Activated naive CD8-positive, alpha-beta T cell (primary cell): ENCODE data around the gene KIF1B.
"Not testable (repeated sequence)": the region's sequence is repeated elsewhere in the genome, so short reads cannot be mapped to it uniquely, and the experiment has no call there.

Experiments
- H3K27ac Mint-ChIP-seq: one replicate; pipeline ENCODE4 v1.8.0; 2021; ENCODE audit warnings: mixed read lengths
- H3K27me3 Mint-ChIP-seq: one replicate; pipeline ENCODE4 v1.8.0; 2021; ENCODE audit warnings: mixed read lengths
- H3K36me3 Mint-ChIP-seq: one replicate; pipeline ENCODE4 v1.8.0; 2021; ENCODE audit warnings: mixed read lengths
- H3K4me1 Mint-ChIP-seq: one replicate; pipeline ENCODE4 v1.8.0; 2021; ENCODE audit warnings: low read depth, mixed read lengths
- H3K4me3 Mint-ChIP-seq: one replicate; pipeline ENCODE4 v1.8.0; 2021; ENCODE audit warnings: mild to moderate bottlenecking, mixed read lengths
- H3K9me3 Mint-ChIP-seq: one replicate; pipeline ENCODE4 v1.8.0; 2021; ENCODE audit warnings: low read depth, mixed read lengths

Gene KIF1B

GRCh38 chr1:10415211-10415930 lies 205.0 kb downstream of the KIF1B start:
- H3K27me3 Mint-ChIP-seq, result no peaks in the 10 kb centered on the region
- no peak overlapping the region for H3K4me3 Mint-ChIP-seq
- H3K27ac Mint-ChIP-seq, result peak overlapping the region; percentile 78
- no peaks in the 10 kb centered on the region for H3K9me3 Mint-ChIP-seq
- H3K4me1 Mint-ChIP-seq, result peaks cover 9% of the 10 kb centered on the region
- H3K36me3 Mint-ChIP-seq, result peaks cover 13% of the 10 kb centered on the region

- H3K27ac Mint-ChIP-seq, result peak overlapping the region; percentile 50
Observed at GRCh38 chr1:10415967-10416366, 205.6 kb downstream of the KIF1B start.

DNA sequence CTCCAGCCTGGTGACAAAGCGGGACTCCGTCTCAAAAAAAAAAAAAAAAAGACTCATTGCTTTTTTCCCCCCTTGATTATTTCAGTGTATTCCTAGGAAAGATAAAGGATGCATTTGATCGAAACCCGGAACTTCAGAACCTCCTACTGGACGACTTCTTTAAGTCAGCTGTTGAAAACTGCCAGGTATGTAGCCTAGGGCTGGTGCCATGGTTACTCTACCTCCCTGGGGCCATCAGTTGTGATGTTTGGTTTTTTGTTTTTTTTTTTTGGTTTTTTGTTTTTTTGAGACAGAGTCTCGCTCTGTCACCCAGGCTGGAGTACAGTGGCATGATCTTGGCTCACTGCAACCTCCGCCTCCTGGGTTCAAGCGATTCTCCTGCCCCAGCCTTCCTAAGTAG lies 208.4 kb downstream of the KIF1B start:
- not testable (repeated sequence) for H3K4me1 Mint-ChIP-seq, H3K27me3 Mint-ChIP-seq, H3K4me3 Mint-ChIP-seq, H3K27ac Mint-ChIP-seq, H3K9me3 Mint-ChIP-seq, H3K36me3 Mint-ChIP-seq

More at GRCh38 chr1:10415967-10416366, 205.6 kb downstream of the KIF1B start:
- not testable (repeated sequence) for H3K4me3 Mint-ChIP-seq, H3K4me1 Mint-ChIP-seq, H3K27me3 Mint-ChIP-seq, H3K9me3 Mint-ChIP-seq
- peaks cover 13% of the 10 kb centered on the region for H3K36me3 Mint-ChIP-seq

- Mint-ChIP-seq H3K9me3 (no peaks in the 10 kb centered on the region), H3K27me3 (no peaks in the 10 kb centered on the region), H3K4me1 (peaks cover 9% of the 10 kb centered on the region), H3K27ac (no peak overlapping the region), H3K36me3 (peaks cover 9% of the 10 kb centered on the region), H3K4me3 (no peak overlapping the region)
Observed at GRCh38 chr1:10419351-10419750, 209.0 kb downstream of the KIF1B start.

- no peak overlapping the region for H3K27ac Mint-ChIP-seq
- H3K9me3 Mint-ChIP-seq, result no peaks in the 10 kb centered on the region
- no peak overlapping the region for H3K4me3 Mint-ChIP-seq
- H3K36me3 Mint-ChIP-seq, result peaks cover 7% of the 10 kb centered on the region
- H3K4me1 Mint-ChIP-seq, result no peaks in the 10 kb centered on the region
- no peaks in the 10 kb centered on the region for H3K27me3 Mint-ChIP-seq
Observed at GRCh38 chr1:10421637-10422036, 211.3 kb downstream of the KIF1B start.

- Mint-ChIP-seq H3K36me3 (peaks cover 7% of the 10 kb centered on the region), H3K9me3 (no peaks in the 10 kb centered on the region), H3K27me3 (no peaks in the 10 kb centered on the region), H3K4me3 (no peak overlapping the region), H3K4me1 (peaks cover 2% of the 10 kb centered on the region), H3K27ac (no peak overlapping the region)
Observed at GRCh38 chr1:10424034-10424433, 213.7 kb downstream of the KIF1B start.

DNA sequence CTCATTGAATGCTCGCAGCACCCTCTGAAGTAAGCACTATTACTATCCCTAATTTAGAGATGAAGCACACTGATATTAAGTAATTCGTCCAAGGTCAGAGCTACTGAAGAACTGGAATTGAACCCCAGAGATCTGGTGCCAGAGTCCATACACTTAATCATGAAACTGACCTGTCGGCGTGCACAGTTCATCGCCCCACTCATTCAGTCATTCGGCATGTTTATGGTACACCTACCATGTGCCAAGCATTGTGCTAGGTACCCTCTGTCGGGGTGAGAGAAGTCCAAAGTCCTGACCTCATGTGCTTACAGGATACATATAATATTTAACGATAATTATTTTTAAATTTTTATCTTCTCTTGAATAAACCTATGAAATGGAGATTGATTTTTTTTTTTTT lies 214.3 kb downstream of the KIF1B start:
- H3K27ac Mint-ChIP-seq, result no peak overlapping the region
- no peaks in the 10 kb centered on the region for H3K27me3 Mint-ChIP-seq
- no peaks in the 10 kb centered on the region for H3K9me3 Mint-ChIP-seq
- H3K36me3 Mint-ChIP-seq, result peaks cover 2% of the 10 kb centered on the region
- peaks cover 4% of the 10 kb centered on the region for H3K4me1 Mint-ChIP-seq
- no peak overlapping the region for H3K4me3 Mint-ChIP-seq

DNA sequence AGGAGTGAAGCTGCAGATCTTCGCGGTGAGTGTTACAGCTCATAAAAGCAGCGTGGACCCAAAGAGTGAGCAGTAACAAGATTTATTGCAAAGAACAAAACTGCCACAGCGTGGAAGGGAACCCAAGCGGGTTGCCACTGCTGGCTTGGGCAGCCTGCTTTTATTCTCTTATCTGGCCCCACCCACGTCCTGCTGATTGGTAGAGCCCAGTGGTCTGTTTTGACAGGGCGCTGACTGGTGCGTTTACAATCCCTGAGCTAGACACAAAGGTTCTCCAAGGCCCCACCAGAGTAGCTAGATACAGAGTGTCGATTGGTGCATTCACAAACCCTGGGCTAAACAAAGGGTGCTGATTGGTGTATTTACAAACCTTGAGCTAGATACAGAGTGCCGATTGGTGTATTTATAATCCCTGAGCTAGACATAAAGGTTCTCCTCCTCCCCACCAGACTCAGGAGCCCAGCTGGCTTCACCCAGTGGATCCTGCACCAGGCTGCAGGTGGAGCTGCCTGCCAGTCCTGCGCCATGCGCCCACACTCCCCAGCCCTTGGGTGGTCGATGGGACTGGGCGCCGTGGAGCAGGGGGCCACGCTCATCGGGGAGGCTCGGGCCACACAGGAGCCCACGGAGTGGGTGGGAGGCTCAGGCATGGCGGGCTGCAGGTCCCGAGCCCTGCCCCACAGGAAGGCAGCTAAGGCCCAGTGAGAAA lies 215.6 kb downstream of the KIF1B start:
- not testable (repeated sequence) for H3K27ac Mint-ChIP-seq, H3K4me3 Mint-ChIP-seq, H3K9me3 Mint-ChIP-seq, H3K27me3 Mint-ChIP-seq, H3K36me3 Mint-ChIP-seq
- H3K4me1 Mint-ChIP-seq, result peaks cover 10% of the 10 kb centered on the region

DNA sequence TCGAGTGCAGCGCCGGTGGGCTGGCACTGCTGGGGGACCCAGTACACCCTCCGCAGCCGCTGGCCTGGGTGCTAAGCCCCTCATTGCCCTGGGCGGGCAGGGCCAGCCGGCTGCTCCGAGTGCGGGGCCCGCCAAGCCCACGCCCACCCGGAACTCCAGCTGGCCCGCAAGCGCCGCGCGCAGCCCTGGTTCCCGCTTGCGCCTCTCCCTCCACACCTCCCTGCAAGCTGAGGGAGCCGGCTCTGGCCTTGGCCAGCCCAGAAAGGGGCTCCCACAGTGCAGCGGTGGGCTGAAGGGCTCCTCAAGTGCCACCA lies 216.1 kb downstream of the KIF1B start:
- H3K36me3 Mint-ChIP-seq, H3K27me3 Mint-ChIP-seq, H3K27ac Mint-ChIP-seq, H3K4me3 Mint-ChIP-seq, H3K9me3 Mint-ChIP-seq: not testable (repeated sequence)
- H3K4me1 Mint-ChIP-seq, result peaks cover 15% of the 10 kb centered on the region

DNA sequence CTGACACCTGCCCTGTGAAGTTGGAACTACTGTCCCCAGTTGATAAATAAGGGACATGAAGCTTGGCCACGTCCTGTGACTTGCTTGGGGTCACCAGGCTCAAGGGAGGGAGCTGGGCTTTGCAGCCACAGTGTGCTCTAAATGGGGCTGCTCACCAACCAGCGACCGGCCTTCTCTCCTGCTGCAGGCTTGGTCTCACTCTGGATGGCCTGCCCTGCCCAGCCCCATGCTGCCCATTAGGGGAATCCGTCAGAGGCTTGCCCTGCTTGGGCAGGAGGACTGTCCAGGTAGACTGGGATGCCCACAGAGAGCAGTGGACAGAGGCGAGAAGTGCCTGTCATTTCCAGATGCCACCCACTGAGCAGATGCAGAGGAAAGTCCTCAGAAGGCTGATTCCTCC lies 218.6 kb downstream of the KIF1B start:
- Mint-ChIP-seq H3K27me3 (no peaks in the 10 kb centered on the region), H3K27ac (no peak overlapping the region), H3K4me1 (peaks cover 22% of the 10 kb centered on the region), H3K36me3 (no peaks in the 10 kb centered on the region), H3K9me3 (no peaks in the 10 kb centered on the region), H3K4me3 (no peak overlapping the region)

DNA sequence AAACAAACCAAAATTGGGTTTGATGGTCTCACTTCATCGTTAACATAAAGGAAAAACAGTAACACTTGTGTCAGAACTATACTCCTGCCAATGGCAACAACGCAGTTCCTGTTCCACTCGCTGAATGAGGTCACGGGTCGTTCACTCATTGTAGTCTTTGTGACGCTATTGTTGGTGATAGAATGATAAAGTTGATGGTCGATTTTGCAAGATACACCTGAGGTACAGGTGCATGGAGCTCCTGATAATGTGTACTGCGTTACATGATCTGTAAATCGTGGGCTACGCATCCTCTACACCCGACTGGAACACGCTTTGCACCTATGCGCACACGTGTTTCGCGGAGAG lies 219.5 kb downstream of the KIF1B start:
- Mint-ChIP-seq H3K27ac (peak overlapping the region; percentile 94), H3K4me3 (peak overlapping the region; percentile 94), H3K36me3 (no peaks in the 10 kb centered on the region)

GRCh38 chr1:10430216-10431069 lies 220.1 kb downstream of the KIF1B start, which contains the start of gene CENPS:
Gene CENPS (plus strand): TSS chr1:10430433. CDS start chr1:10430518, 85 bp downstream.
- no peaks in the 10 kb centered on the region for H3K27me3 Mint-ChIP-seq
- peak within 1 kb of the TSS; percentile 94 for H3K27ac Mint-ChIP-seq
- H3K4me1 Mint-ChIP-seq, result peaks cover 22% of the 10 kb centered on the region
- peak within 1 kb of the TSS; percentile 94 for H3K4me3 Mint-ChIP-seq
- no peaks in the 10 kb centered on the region for H3K9me3 Mint-ChIP-seq
- H3K36me3 Mint-ChIP-seq, result no peaks in the 10 kb centered on the region

More for the DNA sequence above, 219.5 kb downstream of the KIF1B start:
- Mint-ChIP-seq H3K27me3 (no peaks in the 10 kb centered on the region), H3K4me1 (peaks cover 22% of the 10 kb centered on the region), H3K9me3 (no peaks in the 10 kb centered on the region)
